Measurements from ENCODE around the gene TMEM238.
A peak's percentile ranks its signal among the peaks of the same experiment; 100 is the strongest.
"Not testable (repeated sequence)": the region's sequence is repeated elsewhere in the genome, so short reads cannot be mapped to it uniquely, and the experiment has no call there.

Gene TMEM238

DNA sequence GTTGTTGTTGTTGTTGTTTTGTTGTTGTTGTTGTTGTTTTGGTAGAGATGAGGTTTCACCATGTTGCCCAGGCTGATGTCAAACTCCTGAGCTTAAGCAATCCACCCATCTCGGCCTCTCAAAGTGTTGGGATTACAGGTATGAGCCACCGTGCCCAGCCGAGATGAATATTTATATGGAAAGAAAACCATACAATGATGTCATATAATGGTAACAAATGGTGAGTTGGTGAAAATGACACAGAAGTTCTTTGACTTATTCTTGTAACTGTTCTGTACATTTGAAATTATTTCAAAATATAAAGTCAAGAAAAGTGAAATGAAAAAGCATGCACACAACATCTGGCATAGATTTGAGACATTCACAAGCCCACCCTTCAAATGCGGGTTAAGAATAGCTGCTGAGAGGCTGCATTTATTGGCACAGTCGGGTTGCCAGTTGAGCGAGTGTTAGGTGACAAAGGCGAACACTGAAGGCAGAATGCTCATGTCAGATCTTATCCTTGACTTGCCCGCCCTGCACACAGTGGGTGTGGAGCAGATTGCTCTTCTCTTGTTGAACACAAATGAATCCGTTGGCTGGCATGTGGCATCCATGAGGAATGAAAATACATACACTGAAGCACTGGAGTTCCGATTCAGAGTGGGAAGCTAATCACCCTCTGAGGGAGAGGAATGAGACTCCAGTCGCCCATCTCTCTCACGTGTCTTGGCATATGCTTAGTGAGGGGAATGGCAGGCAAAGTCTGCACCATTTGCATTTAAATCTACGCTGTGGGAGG is 39.3 kb upstream of the TMEM238 start:
- TF ChIP-seq, protein P1, sequence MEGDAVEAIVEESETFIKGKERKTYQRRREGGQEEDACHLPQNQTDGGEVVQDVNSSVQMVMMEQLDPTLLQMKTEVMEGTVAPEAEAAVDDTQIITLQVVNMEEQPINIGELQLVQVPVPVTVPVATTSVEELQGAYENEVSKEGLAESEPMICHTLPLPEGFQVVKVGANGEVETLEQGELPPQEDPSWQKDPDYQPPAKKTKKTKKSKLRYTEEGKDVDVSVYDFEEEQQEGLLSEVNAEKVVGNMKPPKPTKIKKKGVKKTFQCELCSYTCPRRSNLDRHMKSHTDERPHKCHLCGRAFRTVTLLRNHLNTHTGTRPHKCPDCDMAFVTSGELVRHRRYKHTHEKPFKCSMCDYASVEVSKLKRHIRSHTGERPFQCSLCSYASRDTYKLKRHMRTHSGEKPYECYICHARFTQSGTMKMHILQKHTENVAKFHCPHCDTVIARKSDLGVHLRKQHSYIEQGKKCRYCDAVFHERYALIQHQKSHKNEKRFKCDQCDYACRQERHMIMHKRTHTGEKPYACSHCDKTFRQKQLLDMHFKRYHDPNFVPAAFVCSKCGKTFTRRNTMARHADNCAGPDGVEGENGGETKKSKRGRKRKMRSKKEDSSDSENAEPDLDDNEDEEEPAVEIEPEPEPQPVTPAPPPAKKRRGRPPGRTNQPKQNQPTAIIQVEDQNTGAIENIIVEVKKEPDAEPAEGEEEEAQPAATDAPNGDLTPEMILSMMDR (IDR thresholded peaks at IDR 0.05) = no peak
- no peak overlapping the region for H3K27ac ChIP-seq

DNA sequence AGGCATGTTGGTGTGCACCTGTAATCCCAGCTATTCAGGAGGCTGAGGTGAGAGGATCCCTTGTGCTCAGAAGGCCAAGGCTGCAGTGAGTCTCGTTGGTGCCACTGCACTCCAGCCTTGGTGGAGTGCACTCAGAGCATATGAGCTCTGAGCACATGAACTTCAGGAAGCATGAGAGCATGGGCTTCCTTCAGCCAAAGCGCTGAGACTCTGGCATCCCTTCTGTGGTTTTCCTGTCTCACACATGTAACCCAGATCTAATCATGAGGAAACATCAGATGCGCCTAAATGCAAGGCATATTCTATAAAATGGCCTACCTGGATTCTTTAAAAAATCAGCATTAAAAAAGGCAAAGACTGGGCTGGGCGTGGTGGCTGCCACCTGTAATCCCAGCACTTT is 37.2 kb upstream of the TMEM238 start:
- not testable (repeated sequence) for H3K27ac ChIP-seq

DNA sequence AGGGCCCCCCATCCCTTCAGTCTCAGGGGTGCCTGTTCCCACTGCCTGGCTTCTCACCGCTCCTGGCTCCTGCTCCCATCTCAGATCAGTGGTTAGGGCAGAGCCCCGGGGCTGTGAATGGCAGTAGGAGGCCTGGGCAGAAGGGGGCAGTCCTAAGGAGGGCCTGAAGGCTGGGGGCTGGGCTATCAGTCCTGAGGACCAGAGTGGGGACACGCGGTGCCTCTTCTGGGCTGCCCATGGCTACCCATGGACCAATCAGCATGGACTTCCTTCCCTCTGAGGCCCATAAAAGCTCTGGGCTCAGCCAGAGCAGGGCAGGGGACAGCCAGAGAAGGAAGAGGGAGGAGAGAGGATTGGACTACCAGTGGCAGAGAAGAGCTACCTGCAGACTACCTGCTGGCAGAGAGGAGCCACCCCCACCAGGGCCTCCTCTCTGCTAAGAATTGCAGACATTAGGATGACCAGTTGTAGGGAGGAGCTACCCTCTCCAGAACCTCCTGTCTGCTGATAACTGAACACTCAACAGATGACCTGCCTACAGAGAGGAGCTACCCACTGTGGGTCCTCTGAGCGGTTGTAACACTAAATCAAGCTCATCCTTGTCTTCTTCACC is 35.6 kb upstream of the TMEM238 start:
- TF ChIP-seq, protein P1 (IDR thresholded peaks at IDR 0.05) = no peak
- no peak for TF ChIP-seq ZFX (IDR thresholded peaks at IDR 0.05; ENCODE audit: borderline replicate concordance)
- H3K27ac ChIP-seq = no peak overlapping the region

DNA sequence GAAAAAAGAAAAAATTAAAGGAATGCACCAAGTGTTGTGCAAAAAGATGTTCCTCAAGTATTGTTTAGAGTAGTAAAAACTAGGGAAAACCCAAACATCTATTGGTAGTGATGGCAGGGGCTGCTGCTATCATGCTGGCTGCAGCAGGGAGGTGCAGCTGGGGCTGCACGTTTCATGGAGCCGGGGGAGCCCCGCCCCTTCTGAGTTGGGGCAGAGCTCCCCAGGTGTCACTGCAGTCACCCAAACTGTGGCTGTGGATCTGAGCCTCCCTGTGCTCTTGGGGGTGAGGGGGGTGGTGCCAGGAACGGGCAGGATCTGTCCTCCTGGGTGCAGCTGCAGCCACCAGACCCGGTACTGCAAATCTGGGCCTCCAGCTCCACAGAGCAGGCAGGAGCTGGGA is 35.0 kb upstream of the TMEM238 start:
- no peak for TF ChIP-seq ZFX (IDR thresholded peaks at IDR 0.05; ENCODE audit: borderline replicate concordance)
- TF ChIP-seq, protein P1 (IDR thresholded peaks at IDR 0.05) = no peak

DNA sequence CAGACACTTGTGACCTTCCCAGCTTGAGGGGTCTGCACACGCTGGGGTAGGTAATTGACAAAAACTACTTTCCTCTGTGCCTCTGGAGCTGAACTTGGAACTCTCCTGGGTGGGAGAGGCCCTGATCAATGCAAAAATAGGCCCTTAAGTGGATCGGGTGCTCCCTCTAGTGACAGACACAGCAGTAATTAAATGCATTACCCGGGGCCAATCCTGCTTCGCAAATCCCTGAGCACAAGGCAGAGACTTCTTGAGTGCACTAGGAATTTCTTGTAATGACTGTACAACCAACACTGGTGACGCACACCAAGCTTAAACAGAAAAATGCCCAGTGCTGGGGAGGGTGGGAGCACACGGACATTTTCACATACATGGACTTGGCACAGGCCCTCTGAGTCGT is 34.1 kb upstream of the TMEM238 start:
- H3K27ac ChIP-seq = no peak overlapping the region
- no peak for TF ChIP-seq ZFX (IDR thresholded peaks at IDR 0.05; ENCODE audit: borderline replicate concordance)
- TF ChIP-seq, protein P1 (IDR thresholded peaks at IDR 0.05) = peak; percentile 79

More for the DNA sequence above, 35.0 kb upstream of the TMEM238 start:
- H3K27ac ChIP-seq = no peak overlapping the region

DNA sequence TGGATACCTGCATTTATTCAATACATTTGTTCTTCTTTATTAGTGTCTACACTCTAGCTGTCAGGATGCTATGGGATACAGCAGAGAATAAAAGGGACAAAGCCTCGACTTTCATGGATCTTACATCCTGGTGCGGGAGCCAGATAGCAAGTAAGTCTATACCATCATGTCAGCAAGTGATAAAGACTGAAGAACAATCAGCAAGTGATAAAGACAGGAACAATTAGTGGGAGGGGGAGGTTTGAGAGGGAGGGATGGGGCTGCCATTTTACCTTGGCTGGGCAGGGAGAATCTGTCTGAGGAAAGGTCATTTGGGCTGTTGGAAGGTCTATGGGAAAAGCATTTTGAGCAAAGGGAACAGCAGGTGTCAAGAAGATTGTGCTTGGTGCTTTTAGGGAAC is 26.1 kb upstream of the TMEM238 start:
- no peak overlapping the region for H3K27ac ChIP-seq
- TF ChIP-seq ZFX (IDR thresholded peaks at IDR 0.05; ENCODE audit: borderline replicate concordance) = no peak
- TF ChIP-seq, protein P1 (IDR thresholded peaks at IDR 0.05) = no peak

DNA sequence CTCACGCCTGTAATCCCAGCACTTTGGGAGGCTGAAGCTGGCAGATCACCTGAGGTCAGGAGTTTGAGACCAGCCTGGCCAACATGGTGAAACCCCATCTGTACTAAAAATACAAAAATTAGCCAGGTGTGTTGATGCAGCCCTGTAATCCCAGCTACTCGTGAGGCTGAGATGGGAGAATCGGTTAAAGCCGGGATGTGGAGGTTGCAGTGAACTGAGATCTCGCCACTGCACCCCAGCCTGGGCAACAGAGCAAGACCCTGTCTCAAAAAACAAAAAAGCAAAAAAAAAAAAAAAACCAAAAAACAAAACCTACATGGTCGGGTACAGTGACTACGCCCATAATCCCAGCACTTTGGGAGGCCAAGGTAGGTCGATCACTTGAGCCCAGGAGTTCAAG is 25.1 kb upstream of the TMEM238 start:
- H3K27ac ChIP-seq = peak overlapping the region; percentile 94

DNA sequence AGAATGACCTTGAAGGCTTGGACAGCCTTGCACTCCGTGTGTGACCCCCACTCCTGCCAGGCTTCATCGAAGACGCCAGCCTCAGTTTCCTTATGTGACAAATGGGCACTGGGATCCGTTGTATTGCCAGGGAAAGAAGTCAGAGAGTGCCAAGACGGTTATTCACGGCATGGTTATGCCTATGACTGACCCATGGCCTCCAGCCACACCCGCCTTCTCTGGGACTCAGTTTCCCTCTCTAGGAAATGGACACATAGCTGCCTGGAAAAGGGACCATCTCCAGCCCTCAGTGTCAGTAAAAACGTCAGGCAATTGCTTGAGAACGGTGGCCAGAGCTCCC is 24.4 kb upstream of the TMEM238 start:
- H3K27ac ChIP-seq = peak overlapping the region; percentile 94
- TF ChIP-seq, protein P1 (IDR thresholded peaks at IDR 0.05) = no peak
- no peak for TF ChIP-seq ZFX (IDR thresholded peaks at IDR 0.05; ENCODE audit: borderline replicate concordance)
